Measurements from ENCODE around the gene MTF1. TPM values are rescaled to one million over a fixed set of nuclear protein-coding genes. Genes with fewer than 3 reads are reported as not detected.
A peak's percentile ranks its signal among the peaks of the same experiment; 100 is the strongest.

Gene MTF1
- polyA plus RNA-seq, 1 donor from 2014 or later, result 3.7 TPM

GRCh38 chr1:37765916-37766664, 93.3 kb downstream of the MTF1 start:
- Histone ChIP-seq H3F3A (ENCODE audit: insufficient read depth, low read length, poor library complexity, severe bottlenecking) (no peaks in the 10 kb centered on the region), H3K9ac (ENCODE audit: low read length) (peak overlapping the region; percentile 75), H3K9me2 (ENCODE audit: insufficient read depth, low read length) (no peaks in the 10 kb centered on the region), H3K9me3 (ENCODE audit: low read length) (no peaks in the 10 kb centered on the region), H3K4me3 (ENCODE audit: low read length) (peak overlapping the region; percentile 87), H4K20me1 (ENCODE audit: insufficient read depth) (no peaks in the 10 kb centered on the region), H3K27me3 (ENCODE audit: insufficient read depth, low read depth, low read length) (peaks cover 87% of the 10 kb centered on the region), H3K4me2 (ENCODE audit: low read length) (peak overlapping the region; percentile 94), H3K79me2 (replicated peaks; ENCODE audit: insufficient read depth, low read length) (no peaks in the 10 kb centered on the region), H2AFZ (ENCODE audit: low read depth, low read length) (peak overlapping the region; percentile 80), H3K36me3 (ENCODE audit: insufficient read depth, low read length) (no peaks in the 10 kb centered on the region), H3K27ac (ENCODE audit: low read length) (peak overlapping the region; percentile 78)
- peak; percentile 62 for TF ChIP-seq RAD21 (conservative IDR thresholded peaks at IDR 0.05)
- peak; percentile 69 for TF ChIP-seq CTCF (IDR thresholded peaks at IDR 0.05; ENCODE audit: poor library complexity, severe bottlenecking)
- no peak for TF ChIP-seq EP300 (conservative IDR thresholded peaks at IDR 0.05; ENCODE audit: poor library complexity, severe bottlenecking)
- peak; percentile 58 for TF ChIP-seq SMC3 (conservative IDR thresholded peaks at IDR 0.05; ENCODE audit: poor library complexity)

GRCh38 chr1:37764888-37765441, 94.4 kb downstream of the MTF1 start, which contains the start of gene EPHA10:
EPHA10 (minus strand) TSS chr1:37765120; CDS start chr1:37765066, 54 bp downstream.
- no peaks in the 10 kb centered on the region for H3K9me2 ChIP-seq (ENCODE audit: insufficient read depth, low read length)
- H3K27ac ChIP-seq (ENCODE audit: low read length), result peak within 1 kb of the TSS; percentile 78
- peaks cover 88% of the 10 kb centered on the region for H3K27me3 ChIP-seq (ENCODE audit: insufficient read depth, low read depth, low read length)
- no peaks in the 10 kb centered on the region for H3K9me3 ChIP-seq (ENCODE audit: low read length)
- H2AFZ ChIP-seq (ENCODE audit: low read depth, low read length), result peak within 1 kb of the TSS; percentile 80
- H3K36me3 ChIP-seq (ENCODE audit: insufficient read depth, low read length), result no peaks in the 10 kb centered on the region
- H3F3A ChIP-seq (ENCODE audit: insufficient read depth, low read length, poor library complexity, severe bottlenecking), result no peaks in the 10 kb centered on the region
- H3K9ac ChIP-seq (ENCODE audit: low read length), result peak within 1 kb of the TSS; percentile 75
- H3K4me2 ChIP-seq (ENCODE audit: low read length), result peak within 1 kb of the TSS; percentile 94
- H4K20me1 ChIP-seq (ENCODE audit: insufficient read depth), result no peaks in the 10 kb centered on the region
- peak; percentile 72 for TF ChIP-seq MXI1 (conservative IDR thresholded peaks at IDR 0.05; ENCODE audit: poor library complexity, severe bottlenecking)
- no peak for TF ChIP-seq EZH2 (IDR thresholded peaks at IDR 0.05; ENCODE audit: borderline replicate concordance, insufficient read depth, low read length, poor library complexity, severe bottlenecking)
- no peak for TF ChIP-seq REST (IDR thresholded peaks at IDR 0.05; ENCODE audit: borderline replicate concordance)
- peak; percentile 21 for TF ChIP-seq CTCF (IDR thresholded peaks at IDR 0.05; ENCODE audit: poor library complexity, severe bottlenecking)
- peak; percentile 64 for TF ChIP-seq POLR2AphosphoS5 (IDR thresholded peaks at IDR 0.05)
- TF ChIP-seq EP300 (conservative IDR thresholded peaks at IDR 0.05; ENCODE audit: poor library complexity, severe bottlenecking), result no peak
- TF ChIP-seq TAF1 (IDR thresholded peaks at IDR 0.05; ENCODE audit: low read depth), result peak; percentile 63
- peak; percentile 39 for TF ChIP-seq RAD21 (conservative IDR thresholded peaks at IDR 0.05)
- TF ChIP-seq SMC3 (conservative IDR thresholded peaks at IDR 0.05; ENCODE audit: poor library complexity), result peak; percentile 32
- no peaks in the 10 kb centered on the region for H3K79me2 ChIP-seq (replicated peaks; ENCODE audit: insufficient read depth, low read length)
- H3K4me3 ChIP-seq (ENCODE audit: low read length), result peak within 1 kb of the TSS; percentile 87

All from neural cell (in vitro differentiated cells).